Measurements from ENCODE around the gene HECTD4.

- TF ChIP-seq EZH2phosphoT487 (IDR thresholded peaks at IDR 0.05; ENCODE audit: borderline replicate concordance, low read length) (no peak), CTCF (IDR thresholded peaks at IDR 0.05; ENCODE audit: low read depth, low read length, poor library complexity, severe bottlenecking) (no peak)
These were observed 138.7 kb downstream of the HECTD4 start for GRCh38 chr12:112243255-112244110.
